NCI-H1417 treated with DMSO at 0.1 percent for 48 hours (cell line): ENCODE results near the gene ANO2.
"Not testable (repeated sequence)": the region's sequence is repeated elsewhere in the genome, so short reads cannot be mapped to it uniquely, and the experiment has no call there.

Source experiments
- DNase-seq: peaks from one replicate; lab custom pipeline; 2025; lab: John Stamatoyannopoulos, UW

The ANO2 gene

GRCh38 chr12:5818877-5819276 is 126.2 kb downstream of the ANO2 start:
- not testable (repeated sequence) for DNase-seq

GRCh38 chr12:5817246-5817645 is 127.8 kb downstream of the ANO2 start:
- no peak for DNase-seq

GRCh38 chr12:5809586-5809985 is 135.5 kb downstream of the ANO2 start:
- DNase-seq = no peak

GRCh38 chr12:5808981-5809380 is 136.1 kb downstream of the ANO2 start:
- DNase-seq = no peak

GRCh38 chr12:5807514-5808219 is 137.4 kb downstream of the ANO2 start:
- DNase-seq = no peak

- no peak for DNase-seq
These were observed 138.0 kb downstream of the ANO2 start for GRCh38 chr12:5807090-5807414.

- DNase-seq = no peak
These were observed 138.5 kb downstream of the ANO2 start for GRCh38 chr12:5806371-5807089.

GRCh38 chr12:5803532-5803931 is 141.5 kb downstream of the ANO2 start:
- DNase-seq = no peak

GRCh38 chr12:5798242-5799015 is 146.6 kb downstream of the ANO2 start:
- no peak for DNase-seq

- DNase-seq = no peak
These were observed 147.4 kb downstream of the ANO2 start for GRCh38 chr12:5797661-5798060.

GRCh38 chr12:5796959-5797225 is 148.2 kb downstream of the ANO2 start:
- no peak for DNase-seq

GRCh38 chr12:5796171-5796958 is 148.7 kb downstream of the ANO2 start:
- DNase-seq = no peak

- DNase-seq = no peak
These were observed 150.9 kb downstream of the ANO2 start for GRCh38 chr12:5794156-5794555.

GRCh38 chr12:5792343-5792742 is 152.7 kb downstream of the ANO2 start:
- DNase-seq = no peak

- DNase-seq = no peak
These were observed 155.5 kb downstream of the ANO2 start for GRCh38 chr12:5789469-5789968.

GRCh38 chr12:5787828-5788227 is 157.2 kb downstream of the ANO2 start:
- no peak for DNase-seq

- no peak for DNase-seq
These were observed 159.5 kb downstream of the ANO2 start for GRCh38 chr12:5785601-5786000.

- no peak for DNase-seq
These were observed 160.5 kb downstream of the ANO2 start for GRCh38 chr12:5784462-5785130.

GRCh38 chr12:5783289-5783920 is 161.7 kb downstream of the ANO2 start:
- DNase-seq = no peak

GRCh38 chr12:5780536-5780935 is 164.5 kb downstream of the ANO2 start:
- no peak for DNase-seq

GRCh38 chr12:5779401-5779800 is 165.7 kb downstream of the ANO2 start:
- DNase-seq = no peak
